Measurements from ENCODE around the gene FARS2. TPM values are rescaled to one million over a fixed set of nuclear protein-coding genes. Genes with fewer than 3 reads are reported as not detected.

The FARS2 gene
- total RNA-seq, 1 experiment from 2014 or later, result 15.0 TPM

GRCh38 chr6:5606546-5606945 is 345.2 kb downstream of the FARS2 start:
- ChIA-PET CTCF (no interaction called here), POLR2A (no interaction called here)
- no peak for ATAC-seq

GRCh38 chr6:5610640-5611039 is 349.3 kb downstream of the FARS2 start:
- ATAC-seq, result no peak
- Mint-ChIP-seq H3K4me3 (no peak overlapping the region), H3K27me3 (ENCODE audit: low read depth) (no peaks in the 10 kb centered on the region), H3K4me1 (peaks cover 6% of the 10 kb centered on the region; the same call in 1 of the 2 replicates), H3K27ac (no peak overlapping the region), H3K9me3 (peaks cover 16% of the 10 kb centered on the region), H3K36me3 (no peaks in the 10 kb centered on the region)
- DNase-seq (ENCODE audit: low spot score), result no peak
- CTCF ChIA-PET, result interaction anchor here (0.6 to 0.8 kb wide), 2 partner anchors 13 to 21 kb away, joined by 3 read pairs; no protein-coding TSS in a partner anchor
- TF ChIP-seq, protein P1, sequence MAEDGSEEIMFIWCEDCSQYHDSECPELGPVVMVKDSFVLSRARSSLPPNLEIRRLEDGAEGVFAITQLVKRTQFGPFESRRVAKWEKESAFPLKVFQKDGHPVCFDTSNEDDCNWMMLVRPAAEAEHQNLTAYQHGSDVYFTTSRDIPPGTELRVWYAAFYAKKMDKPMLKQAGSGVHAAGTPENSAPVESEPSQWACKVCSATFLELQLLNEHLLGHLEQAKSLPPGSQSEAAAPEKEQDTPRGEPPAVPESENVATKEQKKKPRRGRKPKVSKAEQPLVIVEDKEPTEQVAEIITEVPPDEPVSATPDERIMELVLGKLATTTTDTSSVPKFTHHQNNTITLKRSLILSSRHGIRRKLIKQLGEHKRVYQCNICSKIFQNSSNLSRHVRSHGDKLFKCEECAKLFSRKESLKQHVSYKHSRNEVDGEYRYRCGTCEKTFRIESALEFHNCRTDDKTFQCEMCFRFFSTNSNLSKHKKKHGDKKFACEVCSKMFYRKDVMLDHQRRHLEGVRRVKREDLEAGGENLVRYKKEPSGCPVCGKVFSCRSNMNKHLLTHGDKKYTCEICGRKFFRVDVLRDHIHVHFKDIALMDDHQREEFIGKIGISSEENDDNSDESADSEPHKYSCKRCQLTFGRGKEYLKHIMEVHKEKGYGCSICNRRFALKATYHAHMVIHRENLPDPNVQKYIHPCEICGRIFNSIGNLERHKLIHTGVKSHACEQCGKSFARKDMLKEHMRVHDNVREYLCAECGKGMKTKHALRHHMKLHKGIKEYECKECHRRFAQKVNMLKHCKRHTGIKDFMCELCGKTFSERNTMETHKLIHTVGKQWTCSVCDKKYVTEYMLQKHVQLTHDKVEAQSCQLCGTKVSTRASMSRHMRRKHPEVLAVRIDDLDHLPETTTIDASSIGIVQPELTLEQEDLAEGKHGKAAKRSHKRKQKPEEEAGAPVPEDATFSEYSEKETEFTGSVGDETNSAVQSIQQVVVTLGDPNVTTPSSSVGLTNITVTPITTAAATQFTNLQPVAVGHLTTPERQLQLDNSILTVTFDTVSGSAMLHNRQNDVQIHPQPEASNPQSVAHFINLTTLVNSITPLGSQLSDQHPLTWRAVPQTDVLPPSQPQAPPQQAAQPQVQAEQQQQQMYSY (CRISPR knock-in tag; IDR thresholded peaks at IDR 0.05), result no peak
- TF ChIP-seq ZNF263 (CRISPR knock-in tag; IDR thresholded peaks at IDR 0.05; ENCODE audit: low read depth) (no peak), CREM (CRISPR knock-in tag; IDR thresholded peaks at IDR 0.05) (no peak), ZNF317 (CRISPR knock-in tag; IDR thresholded peaks at IDR 0.05; ENCODE audit: borderline replicate concordance, low read depth) (no peak), SMAD3 (CRISPR knock-in tag; IDR thresholded peaks at IDR 0.05; ENCODE audit: borderline replicate concordance) (no peak), MLX (CRISPR knock-in tag; IDR thresholded peaks at IDR 0.05) (no peak), ESRRA (CRISPR knock-in tag; IDR thresholded peaks at IDR 0.05; ENCODE audit: borderline replicate concordance) (no peak), NFATC4 (CRISPR knock-in tag; IDR thresholded peaks at IDR 0.05) (no peak)
- TF ChIP-seq, protein P2, sequence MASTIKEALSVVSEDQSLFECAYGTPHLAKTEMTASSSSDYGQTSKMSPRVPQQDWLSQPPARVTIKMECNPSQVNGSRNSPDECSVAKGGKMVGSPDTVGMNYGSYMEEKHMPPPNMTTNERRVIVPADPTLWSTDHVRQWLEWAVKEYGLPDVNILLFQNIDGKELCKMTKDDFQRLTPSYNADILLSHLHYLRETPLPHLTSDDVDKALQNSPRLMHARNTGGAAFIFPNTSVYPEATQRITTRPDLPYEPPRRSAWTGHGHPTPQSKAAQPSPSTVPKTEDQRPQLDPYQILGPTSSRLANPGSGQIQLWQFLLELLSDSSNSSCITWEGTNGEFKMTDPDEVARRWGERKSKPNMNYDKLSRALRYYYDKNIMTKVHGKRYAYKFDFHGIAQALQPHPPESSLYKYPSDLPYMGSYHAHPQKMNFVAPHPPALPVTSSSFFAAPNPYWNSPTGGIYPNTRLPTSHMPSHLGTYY (CRISPR knock-in tag; IDR thresholded peaks at IDR 0.05), result no peak
- TF ChIP-seq, protein P3, sequence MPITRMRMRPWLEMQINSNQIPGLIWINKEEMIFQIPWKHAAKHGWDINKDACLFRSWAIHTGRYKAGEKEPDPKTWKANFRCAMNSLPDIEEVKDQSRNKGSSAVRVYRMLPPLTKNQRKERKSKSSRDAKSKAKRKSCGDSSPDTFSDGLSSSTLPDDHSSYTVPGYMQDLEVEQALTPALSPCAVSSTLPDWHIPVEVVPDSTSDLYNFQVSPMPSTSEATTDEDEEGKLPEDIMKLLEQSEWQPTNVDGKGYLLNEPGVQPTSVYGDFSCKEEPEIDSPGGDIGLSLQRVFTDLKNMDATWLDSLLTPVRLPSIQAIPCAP (CRISPR knock-in tag; IDR thresholded peaks at IDR 0.05), result no peak
- POLR2A ChIA-PET, result no interaction called here

More at GRCh38 chr6:5606546-5606945, 345.2 kb downstream of the FARS2 start:
- TF ChIP-seq MYBL2 (CRISPR knock-in tag; IDR thresholded peaks at IDR 0.05) (no peak), CREB1 (CRISPR knock-in tag; IDR thresholded peaks at IDR 0.05) (no peak), SOX15 (CRISPR knock-in tag; IDR thresholded peaks at IDR 0.05) (no peak), FOXK1 (CRISPR knock-in tag; IDR thresholded peaks at IDR 0.05) (no peak)
- TF ChIP-seq, protein P4, sequence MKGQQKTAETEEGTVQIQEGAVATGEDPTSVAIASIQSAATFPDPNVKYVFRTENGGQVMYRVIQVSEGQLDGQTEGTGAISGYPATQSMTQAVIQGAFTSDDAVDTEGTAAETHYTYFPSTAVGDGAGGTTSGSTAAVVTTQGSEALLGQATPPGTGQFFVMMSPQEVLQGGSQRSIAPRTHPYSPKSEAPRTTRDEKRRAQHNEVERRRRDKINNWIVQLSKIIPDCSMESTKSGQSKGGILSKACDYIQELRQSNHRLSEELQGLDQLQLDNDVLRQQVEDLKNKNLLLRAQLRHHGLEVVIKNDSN (CRISPR knock-in tag; IDR thresholded peaks at IDR 0.05), result no peak
- no peak for DNase-seq (ENCODE audit: low spot score)
- H3K4me3 Mint-ChIP-seq, result no peak overlapping the region
- H3K4me1 Mint-ChIP-seq, result peaks cover 2% of the 10 kb centered on the region; the same call in 1 of the 2 replicates
- H3K27ac Mint-ChIP-seq, result no peak overlapping the region
- no peaks in the 10 kb centered on the region for H3K36me3 Mint-ChIP-seq
- H3K9me3 Mint-ChIP-seq, result peaks cover 12% of the 10 kb centered on the region
- no peaks in the 10 kb centered on the region for H3K27me3 Mint-ChIP-seq (ENCODE audit: low read depth)

GRCh38 chr6:5617179-5617578 is 355.9 kb downstream of the FARS2 start:
- ATAC-seq, result no peak
- ChIA-PET POLR2A (no interaction called here), CTCF (no interaction called here)
- no peak overlapping the region for H3K4me3 Mint-ChIP-seq
- no peak for DNase-seq (ENCODE audit: low spot score)
- H3K27ac Mint-ChIP-seq, result no peak overlapping the region
- no peaks in the 10 kb centered on the region for H3K36me3 Mint-ChIP-seq
- peaks cover 7% of the 10 kb centered on the region; the same call in 1 of the 2 replicates for H3K9me3 Mint-ChIP-seq
- peaks cover 4% of the 10 kb centered on the region for H3K4me1 Mint-ChIP-seq
- H3K27me3 Mint-ChIP-seq (ENCODE audit: low read depth), result no peaks in the 10 kb centered on the region; the same call in 1 of the 2 replicates
- no peak for TF ChIP-seq ZNF423 (CRISPR knock-in tag; IDR thresholded peaks at IDR 0.05)
- TF ChIP-seq, protein P5, sequence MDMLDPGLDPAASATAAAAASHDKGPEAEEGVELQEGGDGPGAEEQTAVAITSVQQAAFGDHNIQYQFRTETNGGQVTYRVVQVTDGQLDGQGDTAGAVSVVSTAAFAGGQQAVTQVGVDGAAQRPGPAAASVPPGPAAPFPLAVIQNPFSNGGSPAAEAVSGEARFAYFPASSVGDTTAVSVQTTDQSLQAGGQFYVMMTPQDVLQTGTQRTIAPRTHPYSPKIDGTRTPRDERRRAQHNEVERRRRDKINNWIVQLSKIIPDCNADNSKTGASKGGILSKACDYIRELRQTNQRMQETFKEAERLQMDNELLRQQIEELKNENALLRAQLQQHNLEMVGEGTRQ (CRISPR knock-in tag; IDR thresholded peaks at IDR 0.05), result no peak
- TF ChIP-seq JUN (CRISPR knock-in tag; IDR thresholded peaks at IDR 0.05), result no peak
- no peak for TF ChIP-seq PRRX2 (CRISPR knock-in tag; IDR thresholded peaks at IDR 0.05)
- TF ChIP-seq ZNF232 (CRISPR knock-in tag; IDR thresholded peaks at IDR 0.05), result no peak
- TF ChIP-seq, protein P6, sequence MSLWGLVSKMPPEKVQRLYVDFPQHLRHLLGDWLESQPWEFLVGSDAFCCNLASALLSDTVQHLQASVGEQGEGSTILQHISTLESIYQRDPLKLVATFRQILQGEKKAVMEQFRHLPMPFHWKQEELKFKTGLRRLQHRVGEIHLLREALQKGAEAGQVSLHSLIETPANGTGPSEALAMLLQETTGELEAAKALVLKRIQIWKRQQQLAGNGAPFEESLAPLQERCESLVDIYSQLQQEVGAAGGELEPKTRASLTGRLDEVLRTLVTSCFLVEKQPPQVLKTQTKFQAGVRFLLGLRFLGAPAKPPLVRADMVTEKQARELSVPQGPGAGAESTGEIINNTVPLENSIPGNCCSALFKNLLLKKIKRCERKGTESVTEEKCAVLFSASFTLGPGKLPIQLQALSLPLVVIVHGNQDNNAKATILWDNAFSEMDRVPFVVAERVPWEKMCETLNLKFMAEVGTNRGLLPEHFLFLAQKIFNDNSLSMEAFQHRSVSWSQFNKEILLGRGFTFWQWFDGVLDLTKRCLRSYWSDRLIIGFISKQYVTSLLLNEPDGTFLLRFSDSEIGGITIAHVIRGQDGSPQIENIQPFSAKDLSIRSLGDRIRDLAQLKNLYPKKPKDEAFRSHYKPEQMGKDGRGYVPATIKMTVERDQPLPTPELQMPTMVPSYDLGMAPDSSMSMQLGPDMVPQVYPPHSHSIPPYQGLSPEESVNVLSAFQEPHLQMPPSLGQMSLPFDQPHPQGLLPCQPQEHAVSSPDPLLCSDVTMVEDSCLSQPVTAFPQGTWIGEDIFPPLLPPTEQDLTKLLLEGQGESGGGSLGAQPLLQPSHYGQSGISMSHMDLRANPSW (CRISPR knock-in tag; conservative IDR thresholded peaks at IDR 0.05; ENCODE audit: low read depth), result no peak
- no peak for TF ChIP-seq ZBTB21 (CRISPR knock-in tag; IDR thresholded peaks at IDR 0.05; ENCODE audit: borderline replicate concordance)
- TF ChIP-seq, protein P7, sequence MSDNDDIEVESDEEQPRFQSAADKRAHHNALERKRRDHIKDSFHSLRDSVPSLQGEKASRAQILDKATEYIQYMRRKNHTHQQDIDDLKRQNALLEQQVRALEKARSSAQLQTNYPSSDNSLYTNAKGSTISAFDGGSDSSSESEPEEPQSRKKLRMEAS (CRISPR knock-in tag; IDR thresholded peaks at IDR 0.05), result no peak

Data from WTC11 (cell line).